ENCODE measurements around the gene FAM131A. TPM values are rescaled to one million over a fixed set of nuclear protein-coding genes. Genes with fewer than 3 reads are reported as not detected.

Gene FAM131A
- total RNA-seq, 1 donor from 2014 or later: 13.5 TPM

DNA sequence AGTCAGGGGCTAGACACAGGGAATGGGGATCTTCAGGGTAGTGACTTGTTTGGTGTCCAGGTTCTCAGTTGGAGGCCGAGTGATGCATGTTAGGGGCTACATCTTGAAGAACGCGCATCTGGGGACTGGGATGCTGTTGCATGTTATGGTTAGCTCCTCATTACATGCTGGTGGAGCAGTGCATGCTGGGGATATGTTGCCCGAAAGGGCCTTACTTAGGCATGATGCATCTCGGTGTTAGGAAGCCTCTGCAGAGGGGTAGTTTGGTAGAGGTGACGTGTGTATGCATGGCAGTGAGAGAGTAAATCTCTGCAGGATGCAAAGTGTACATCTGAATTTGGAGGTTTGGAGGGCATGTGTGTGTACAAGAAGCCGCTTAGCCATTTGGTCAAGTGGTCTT is 20.6 kb upstream of the FAM131A start:
- no peak for DNase-seq (ENCODE audit: low spot score)

DNA sequence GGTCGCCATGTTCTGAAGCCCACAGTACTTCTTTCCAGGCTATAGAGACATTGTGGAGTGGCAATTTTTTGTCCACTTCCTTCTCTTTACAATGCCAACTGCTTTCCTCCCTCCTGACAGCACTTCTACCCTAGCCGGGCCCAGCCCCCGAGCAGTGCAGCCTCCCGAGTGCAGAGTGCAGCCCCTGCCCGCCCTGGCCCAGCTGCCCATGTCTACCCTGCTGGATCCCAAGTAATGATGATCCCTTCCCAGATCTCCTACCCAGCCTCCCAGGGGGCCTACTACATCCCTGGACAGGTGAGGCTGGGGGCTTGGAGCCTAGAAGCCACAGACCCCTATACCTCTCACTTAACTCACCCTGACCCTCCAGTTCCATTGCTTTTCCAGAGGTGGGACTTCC is 20.2 kb upstream of the FAM131A start:
- DNase-seq (ENCODE audit: low spot score): no peak

DNA sequence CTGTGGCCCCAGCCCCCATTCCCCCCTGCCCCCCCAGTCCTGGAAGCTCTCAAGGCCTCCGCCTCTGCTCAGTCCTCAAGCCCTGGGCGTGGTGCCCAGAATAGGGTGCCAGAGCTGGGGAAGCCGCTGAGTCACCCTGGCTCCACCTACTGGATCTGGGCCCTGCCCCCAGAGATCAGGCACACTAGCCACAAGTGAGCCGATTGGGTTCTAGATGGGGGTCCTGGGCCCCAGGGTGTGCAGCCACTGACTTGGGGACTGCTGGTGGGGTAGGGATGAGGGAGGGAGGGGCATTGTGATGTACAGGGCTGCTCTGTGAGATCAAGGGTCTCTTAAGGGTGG is 17.3 kb upstream of the FAM131A start:
- peak; percentile 97 for DNase-seq (ENCODE audit: low spot score)

DNA sequence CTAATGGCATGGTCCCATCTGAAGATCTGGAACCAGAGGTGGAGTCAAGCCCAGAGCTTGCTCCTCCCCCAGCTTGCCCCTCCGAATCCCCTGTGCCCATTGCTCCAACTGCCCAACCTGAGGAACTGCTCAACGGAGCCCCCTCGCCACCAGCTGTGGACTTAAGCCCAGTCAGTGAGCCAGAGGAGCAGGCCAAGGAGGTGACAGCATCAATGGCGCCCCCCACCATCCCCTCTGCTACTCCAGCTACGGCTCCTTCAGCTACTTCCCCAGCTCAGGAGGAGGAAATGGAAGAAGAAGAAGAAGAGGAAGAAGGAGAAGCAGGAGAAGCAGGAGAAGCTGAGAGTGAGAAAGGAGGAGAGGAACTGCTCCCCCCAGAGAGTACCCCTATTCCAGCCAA is 15.7 kb upstream of the FAM131A start:
- no peak for DNase-seq (ENCODE audit: low spot score)

DNA sequence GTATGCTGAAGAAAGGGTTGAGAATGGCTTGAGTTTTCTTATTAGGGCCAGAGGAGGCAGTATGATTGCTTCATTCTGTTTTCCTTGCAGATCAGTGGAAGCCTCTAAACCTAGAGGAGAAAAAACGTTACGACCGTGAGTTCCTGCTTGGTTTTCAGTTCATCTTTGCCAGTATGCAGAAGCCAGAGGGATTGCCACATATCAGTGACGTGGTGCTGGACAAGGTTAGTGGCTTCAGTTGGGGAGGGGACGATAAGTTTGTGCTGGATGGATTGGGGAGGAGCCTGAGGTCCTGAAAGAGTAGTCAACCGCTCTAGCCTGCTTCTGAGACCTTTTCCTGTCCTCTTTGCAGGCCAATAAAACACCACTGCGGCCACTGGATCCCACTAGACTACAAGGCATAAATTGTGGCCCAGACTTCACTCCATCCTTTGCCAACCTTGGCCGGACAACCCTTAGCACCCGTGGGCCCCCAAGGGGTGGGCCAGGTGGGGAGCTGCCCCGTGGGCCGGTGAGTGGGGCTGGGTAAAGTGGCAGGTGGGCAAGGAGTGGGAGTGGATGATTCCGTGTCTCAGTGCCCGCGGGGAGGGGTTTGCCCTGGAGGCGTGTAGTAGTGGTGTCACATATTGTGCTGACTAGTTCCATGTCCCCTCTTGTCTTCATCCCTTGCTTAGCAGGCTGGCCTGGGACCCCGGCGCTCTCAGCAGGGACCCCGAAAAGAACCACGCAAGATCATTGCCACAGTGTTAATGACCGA is 14.5 kb upstream of the FAM131A start:
- DNase-seq (ENCODE audit: low spot score): no peak

DNA sequence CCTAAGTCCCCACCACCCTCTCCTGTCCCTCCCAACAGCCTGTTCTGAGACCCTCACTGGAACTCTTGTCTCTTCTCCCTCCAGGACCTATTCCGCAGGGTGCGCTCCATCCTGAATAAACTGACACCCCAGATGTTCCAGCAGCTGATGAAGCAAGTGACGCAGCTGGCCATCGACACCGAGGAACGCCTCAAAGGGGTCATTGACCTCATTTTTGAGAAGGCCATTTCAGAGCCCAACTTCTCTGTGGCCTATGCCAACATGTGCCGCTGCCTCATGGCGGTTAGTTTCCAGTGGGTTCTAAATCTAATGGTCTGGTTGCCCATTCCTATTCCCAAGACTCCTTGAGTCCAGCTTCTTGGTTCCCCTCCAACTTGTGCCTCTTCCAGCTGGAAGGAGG is 13.7 kb upstream of the FAM131A start:
- no peak for DNase-seq (ENCODE audit: low spot score)

DNA sequence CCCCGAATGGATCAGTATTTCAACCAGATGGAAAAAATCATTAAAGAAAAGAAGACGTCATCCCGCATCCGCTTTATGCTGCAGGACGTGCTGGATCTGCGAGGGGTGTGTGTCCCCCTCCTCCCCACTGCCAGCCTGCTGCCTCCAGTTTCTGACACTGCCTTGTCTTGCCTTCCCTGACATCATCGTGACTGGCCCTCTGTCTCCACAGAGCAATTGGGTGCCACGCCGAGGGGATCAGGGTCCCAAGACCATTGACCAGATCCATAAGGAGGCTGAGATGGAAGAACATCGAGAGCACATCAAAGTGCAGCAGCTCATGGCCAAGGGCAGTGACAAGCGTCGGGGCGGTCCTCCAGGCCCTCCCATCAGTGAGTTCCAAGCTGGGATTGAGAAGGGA is 12.1 kb upstream of the FAM131A start:
- no peak for DNase-seq (ENCODE audit: low spot score)

DNA sequence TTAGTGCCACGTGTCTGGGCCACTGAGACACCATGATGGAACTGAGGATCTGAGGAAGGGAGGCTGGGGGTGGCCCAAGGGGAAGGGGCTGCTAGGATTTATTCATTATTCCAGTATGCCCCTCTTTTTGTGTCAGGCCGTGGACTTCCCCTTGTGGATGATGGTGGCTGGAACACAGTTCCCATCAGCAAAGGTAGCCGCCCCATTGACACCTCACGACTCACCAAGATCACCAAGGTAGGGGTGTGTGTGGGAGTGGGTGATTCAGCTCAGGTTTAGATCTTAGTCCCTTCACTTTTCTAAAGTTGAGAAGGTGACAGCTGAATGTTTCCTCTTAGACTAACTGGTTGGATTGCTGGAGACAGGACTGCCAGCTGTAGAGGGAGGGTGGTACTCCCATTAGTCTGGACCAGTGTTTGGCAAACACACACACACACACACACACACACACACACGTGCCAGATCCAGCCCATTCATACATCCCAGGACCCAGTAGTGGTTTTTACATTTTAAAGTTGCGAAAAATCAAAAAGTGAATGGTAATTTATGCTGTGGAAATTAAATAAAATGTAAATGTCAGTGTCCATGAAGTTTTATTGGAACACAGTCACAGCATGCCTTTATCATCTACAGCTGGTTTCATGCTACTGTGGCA is 11.6 kb upstream of the FAM131A start:
- no peak for DNase-seq (ENCODE audit: low spot score)

DNA sequence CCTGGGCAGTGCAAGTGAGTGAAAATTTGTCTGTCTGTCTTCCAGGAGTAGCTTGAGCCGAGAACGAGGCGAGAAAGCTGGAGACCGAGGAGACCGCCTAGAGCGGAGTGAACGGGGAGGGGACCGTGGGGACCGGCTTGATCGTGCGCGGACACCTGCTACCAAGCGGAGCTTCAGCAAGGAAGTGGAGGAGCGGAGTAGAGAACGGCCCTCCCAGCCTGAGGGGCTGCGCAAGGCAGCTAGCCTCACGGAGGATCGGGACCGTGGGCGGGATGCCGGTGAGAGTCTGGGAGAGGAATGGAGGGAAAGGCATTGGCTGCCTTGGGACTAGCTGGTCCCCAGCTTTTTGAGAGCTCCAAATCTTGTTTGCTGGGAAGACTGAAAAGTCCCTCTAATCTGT is 10.2 kb upstream of the FAM131A start:
- DNase-seq (ENCODE audit: low spot score): no peak

DNA sequence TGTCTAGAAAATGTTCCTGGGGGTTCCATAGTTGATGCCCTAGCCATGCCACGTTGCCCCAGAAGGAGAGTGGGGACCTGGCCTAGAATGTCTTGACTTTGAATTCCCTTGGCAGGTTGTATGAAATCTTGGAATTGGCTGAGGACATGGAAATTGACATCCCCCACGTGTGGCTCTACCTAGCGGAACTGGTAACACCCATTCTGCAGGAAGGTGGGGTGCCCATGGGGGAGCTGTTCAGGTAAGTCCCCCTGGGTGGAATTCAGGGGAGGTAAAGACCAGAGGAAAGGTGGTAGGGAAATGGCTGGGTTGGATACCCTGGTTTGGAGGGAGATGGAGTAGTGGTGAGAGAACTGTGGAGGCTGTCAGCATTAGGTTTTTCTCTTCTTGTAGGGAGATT is 8.9 kb upstream of the FAM131A start:
- no peak for DNase-seq (ENCODE audit: low spot score)

DNA sequence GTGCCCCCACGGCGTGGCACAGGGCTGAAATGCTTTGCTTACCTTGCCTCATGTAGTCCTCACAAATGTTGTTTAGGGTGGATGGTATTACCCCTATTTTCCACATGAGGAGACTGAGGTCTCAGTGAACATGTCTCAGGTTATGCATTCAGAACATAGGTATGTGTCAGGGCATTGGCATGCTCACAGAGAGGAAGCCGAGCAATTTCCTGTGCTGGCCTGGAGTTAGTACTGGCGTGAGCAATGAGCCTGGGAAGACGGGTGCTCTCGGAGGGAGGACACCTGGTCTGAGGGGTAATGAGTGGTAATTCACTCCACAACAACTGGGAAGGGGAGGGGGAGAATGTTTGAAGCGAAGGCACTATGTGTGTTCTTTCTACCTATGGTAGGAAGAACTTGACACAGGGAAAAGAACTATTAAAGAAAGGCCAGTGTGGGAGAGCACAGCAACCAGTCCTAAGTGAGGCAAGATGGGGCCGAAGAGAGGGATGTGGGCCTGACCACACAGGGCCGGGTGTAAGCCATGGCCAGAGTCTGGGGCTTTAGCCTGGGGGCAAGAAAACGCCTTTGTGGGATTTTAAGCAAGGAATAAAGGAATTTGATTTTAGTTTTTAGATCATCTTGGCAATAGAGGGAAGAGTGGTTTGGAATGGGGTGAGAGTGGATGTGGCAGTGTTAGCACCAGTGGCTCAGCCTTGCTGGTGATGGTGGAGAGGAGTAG is 4.9 kb upstream of the FAM131A start:
- no peak for DNase-seq (ENCODE audit: low spot score)

DNA sequence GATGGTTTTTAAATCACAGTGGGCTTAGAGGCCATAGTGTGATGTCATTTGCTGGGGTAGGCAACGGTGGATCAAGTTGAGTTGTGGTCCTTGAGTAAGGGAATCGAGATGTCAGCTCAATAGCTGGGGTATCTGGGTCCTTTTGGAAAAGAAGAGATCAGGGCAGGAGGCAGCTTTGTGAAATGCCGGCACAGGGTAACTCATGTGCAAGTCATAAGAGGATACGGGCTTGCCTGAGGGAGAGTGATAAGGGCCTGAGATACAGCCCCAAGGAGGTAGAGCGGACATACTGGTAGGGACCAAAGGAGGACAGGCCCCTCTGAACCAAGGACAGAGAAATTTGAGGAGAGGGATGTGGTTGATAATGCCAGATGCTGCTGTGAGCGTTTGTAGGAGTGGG is 4.2 kb upstream of the FAM131A start:
- no peak for DNase-seq (ENCODE audit: low spot score)

DNA sequence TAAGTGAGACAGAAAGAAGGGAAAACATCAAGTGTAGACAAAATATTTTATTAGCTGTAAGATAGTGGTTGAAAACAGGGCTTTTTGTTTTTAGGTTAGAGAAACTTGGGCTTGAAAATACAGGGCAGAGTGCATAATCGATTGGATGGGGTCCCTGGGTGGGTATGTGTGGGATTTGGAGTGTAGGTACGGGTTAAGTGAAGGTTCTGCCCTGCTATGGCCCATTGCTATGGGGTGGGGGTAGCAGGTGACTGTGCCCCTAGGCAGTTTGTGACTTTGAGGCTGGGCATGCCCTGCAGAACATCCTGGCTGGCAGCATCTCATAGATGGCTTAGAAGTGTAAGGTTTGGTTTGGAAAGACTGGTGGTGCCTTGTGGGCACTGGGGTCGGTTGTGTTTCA is 3.7 kb upstream of the FAM131A start:
- DNase-seq (ENCODE audit: low spot score): no peak

DNA sequence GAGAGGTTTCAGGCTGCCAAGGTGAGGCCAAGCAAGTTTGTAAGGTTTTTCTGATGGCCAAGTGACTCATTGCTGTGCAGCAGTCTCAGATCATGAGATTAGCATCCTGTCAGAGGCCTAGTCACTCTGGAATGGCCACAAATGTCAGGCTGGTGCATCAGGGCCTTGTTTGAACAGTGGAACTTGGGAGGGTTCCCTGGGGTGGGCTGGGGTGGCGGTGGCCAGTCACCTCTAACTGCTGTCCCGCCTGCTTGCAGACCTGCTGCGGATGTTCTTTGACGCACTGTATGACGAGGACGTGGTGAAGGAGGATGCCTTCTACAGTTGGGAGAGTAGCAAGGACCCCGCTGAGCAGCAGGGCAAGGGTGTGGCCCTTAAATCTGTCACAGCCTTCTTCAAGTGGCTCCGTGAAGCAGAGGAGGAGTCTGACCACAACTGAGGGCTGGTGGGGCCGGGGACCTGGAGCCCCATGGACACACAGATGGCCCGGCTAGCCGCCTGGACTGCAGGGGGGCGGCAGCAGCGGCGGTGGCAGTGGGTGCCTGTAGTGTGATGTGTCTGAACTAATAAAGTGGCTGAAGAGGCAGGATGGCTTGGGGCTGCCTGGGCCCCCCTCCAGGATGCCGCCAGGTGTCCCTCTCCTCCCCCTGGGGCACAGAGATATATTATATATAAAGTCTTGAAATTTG is 2.8 kb upstream of the FAM131A start:
- DNase-seq (ENCODE audit: low spot score): no peak

DNA sequence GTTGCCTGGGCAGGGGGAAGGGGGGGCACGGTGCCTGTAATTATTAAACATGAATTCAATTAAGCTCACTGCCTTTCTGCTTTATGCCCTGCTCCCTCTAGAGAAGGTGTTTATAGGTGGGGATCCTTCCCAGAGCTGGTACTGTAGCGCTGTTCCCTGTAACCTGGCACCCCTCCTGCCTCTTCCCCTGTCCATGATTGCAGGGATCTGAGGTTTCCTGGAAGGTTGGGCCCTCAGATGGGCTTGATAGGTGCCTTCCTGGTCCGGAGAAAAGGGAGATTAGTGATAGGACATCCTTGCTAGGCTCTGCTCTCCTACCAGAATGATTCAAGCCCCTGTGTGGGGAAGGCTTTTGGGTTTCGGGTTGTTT is 2.1 kb upstream of the FAM131A start:
- DNase-seq (ENCODE audit: low spot score): no peak

DNA sequence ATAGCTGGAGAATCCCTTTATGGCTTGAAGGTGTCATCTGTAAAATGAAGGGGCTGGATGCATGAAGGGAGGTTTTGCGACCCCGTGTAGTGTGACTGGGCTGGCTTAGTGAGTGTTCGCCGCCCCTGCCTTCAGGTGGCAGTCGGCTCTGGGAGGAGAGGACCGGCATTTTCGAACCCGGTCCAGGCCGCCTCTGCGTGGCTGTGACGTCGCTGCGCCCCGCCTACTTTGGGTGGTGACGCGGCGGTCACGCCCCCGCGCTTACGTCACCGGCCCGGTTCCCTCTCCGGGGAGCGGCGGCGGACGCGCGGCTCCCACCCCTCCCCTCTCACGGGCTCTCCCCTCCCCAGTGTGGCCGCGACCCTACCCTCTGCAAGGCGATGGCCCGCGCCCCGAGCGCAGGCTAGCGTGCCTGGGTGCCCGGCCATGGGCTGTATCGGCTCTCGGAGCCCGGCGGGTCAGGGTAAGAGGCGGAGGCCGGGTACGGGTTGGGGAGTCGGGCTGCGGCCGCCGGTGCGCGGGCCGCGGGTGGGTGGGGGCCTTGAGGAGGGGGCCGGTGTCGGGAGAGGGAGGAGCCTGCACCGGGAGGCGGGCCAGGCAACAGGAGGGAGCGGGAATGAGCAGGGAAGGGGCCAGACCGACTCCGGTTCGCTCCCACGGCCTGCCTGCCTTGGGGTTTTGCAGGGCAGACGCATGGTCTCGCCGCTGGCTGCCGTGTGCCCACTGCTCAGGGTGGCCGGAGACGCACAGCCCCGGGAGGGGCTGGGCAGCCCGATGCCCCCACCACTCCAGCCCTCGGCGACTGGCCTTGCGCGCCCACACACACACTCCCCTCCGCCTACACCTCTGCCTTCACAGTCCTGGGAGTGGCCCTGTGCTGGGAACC is 1.5 kb upstream of the FAM131A start:
- DNase-seq (ENCODE audit: low spot score): peak; percentile 87

DNA sequence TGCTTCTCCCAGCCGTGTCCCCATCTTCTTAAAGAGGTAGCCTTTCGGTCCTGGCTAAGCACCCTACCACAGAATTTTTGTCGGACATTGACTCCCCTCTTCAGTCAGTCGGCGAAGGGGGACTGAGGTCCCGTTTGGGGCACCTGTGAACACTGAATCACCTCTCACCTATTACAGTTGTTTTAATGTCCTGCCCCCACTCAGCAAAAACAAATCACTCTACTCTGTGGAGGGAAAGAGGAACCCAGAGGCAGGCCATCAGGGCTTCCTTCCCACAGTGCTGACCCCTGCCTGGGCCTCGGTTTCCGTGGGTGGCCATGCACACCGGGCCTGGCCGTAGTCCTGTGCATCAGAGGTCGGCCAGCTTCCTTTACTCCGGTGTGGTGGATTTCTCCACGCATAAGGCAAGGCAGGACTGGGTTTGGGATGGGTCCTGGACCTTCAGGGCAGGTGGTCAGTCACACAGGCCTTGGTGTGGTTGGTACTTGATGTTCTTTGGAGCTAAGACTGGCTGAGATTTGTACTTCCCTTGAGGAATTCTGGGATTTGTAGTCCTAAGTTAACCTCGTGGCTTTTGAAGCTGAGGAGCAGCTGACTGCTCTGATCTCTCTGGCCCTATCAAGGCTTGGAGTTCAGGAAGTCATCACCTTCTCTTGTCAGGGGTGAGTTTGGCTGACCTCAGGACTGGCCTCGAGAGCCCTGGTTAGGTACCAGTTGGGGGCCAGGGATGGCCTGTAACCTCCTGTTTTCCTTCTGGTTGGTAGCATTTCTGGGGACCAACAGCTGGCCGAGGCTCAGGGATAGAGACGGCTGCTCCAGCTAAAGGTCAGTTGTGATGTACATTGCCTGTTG is 627 bp upstream of the FAM131A start:
- no peak for DNase-seq (ENCODE audit: low spot score)

DNA sequence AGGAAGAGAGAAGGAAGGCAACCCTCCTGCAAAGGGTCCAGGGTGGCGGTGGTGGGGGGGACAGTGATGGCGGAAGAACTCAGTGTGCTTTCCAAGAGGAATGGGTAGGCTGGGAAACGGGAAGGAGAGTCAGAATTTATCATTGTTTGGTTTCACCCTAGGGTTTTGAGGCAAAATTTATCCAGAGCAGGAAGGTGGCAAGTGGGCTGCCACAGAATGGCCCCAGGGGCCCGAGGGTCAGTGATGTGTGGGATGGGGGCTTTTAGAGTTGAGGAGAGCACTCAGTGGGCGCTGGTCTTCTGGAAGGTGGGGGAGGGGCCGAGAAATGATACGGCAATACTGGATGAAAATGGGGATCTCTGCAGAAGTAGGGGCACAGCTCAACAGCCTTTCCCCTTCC is 581 bp downstream of the FAM131A start:
- DNase-seq (ENCODE audit: low spot score): no peak

DNA sequence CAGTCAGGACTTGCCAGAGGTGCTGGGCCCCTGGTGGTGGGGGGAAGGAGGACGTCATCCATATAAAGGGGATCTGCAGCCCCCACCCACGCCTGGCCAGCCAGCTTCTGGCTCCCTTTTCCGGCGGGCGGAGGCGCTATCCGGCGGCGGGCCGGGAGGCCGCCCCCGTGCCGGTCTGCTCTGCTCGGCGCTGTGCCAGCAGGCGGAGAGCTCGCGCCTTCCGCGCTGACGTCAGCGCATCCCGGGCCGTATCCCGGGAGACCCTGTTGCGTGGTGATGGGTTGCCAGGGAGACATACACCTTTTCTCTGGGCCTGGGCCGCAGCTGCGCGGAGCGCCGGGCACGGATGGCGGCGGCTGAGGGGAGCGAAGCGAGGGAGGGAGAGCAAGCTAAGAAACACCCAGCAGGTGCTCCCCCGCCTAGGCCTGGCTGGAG is 1.1 kb downstream of the FAM131A start:
- DNase-seq (ENCODE audit: low spot score): peak; percentile 83

DNA sequence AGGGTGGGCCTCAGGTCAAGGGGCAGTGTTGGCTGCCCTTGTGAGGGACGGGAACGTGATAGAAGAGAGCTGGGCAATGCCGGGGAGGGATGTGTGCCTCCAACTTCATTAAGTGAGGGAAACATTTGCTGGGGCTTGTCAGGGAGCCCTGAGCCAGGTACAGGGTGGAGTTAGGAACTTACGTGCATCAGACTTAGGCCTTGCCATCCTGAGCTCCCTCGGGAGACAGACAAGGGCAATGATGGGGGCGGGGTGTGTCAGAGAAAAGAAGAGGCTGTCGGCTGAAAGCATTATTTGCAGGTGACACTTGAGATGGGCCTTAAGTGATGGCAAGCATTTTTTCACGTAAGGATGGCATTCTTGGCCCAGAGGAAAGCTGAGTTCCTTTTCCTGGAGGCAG is 1.6 kb downstream of the FAM131A start:
- DNase-seq (ENCODE audit: low spot score): no peak

Measured in ureter (tissue), 1 donor.